Sciatic nerve (tissue), 2 donors: ENCODE data around the gene NFIA. TPM values are rescaled to one million over a fixed set of nuclear protein-coding genes. Genes with fewer than 3 reads are reported as not detected.
"Not testable (repeated sequence)": the region's sequence is repeated elsewhere in the genome, so short reads cannot be mapped to it uniquely, and the experiment has no call there.

ENCODE experiments used
- ATAC-seq: fragments of 200-7000 bp; cut with Tn5 transposase; one replicate; pipeline ENCODE4 v1.9.1; 2020; ENCODE audit warnings: mild to moderate bottlenecking, moderate library complexity
- DNase-seq: peaks from one replicate; pipeline ENCODE4 v3.0.0-alpha.2; 2020; ENCODE audit warnings: low spot score
- intact Hi-C: fragments of 100-400 bp; cut with DNase I; formaldehyde crosslinking; loops from one replicate; pipeline ENCODE4 v1.14.2; 2022
- total RNA-seq: library from RNA; stranded (reverse); fragmentation: NEBNext Ultra II Directional; extraction: Animal tissue kit (Norgen Biotek cat#: 25700); gene quantifications from one replicate; pipeline ENCODE4 v1.2.1, GENCODE V29; 2021
- donor health status: DM: no; HTN: no; CAD: no.
- donor health status: DM: no; HTN: no; CAD: no.

Gene NFIA
- total RNA-seq, 1 donor from 2014 or later, result 143 TPM

DNA sequence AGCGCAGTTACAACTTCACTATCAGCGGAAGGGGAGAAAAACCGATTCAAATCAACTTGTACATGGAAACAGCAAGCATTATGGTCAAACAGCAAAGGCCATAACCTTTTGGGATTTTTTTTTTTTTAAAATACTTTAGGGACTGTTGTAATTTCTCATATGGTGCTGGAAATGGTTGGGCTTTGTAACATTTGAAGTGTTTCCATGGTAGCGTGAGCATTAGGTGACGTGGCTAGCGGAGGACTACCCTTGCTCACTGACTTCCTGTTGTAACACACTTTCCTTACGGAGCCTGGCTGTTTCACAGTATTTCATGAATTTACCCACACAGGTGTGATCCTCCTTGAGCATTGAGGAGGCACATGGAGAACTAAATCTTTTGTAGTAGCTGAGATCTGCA, 373.0 kb downstream of the NFIA start:
- intact Hi-C loops, result loop anchor here (10.0 kb wide), 1 partner anchor 401 kb away; no protein-coding TSS in a partner anchor
- ATAC-seq (no peak), DNase-seq (no peak)

DNA sequence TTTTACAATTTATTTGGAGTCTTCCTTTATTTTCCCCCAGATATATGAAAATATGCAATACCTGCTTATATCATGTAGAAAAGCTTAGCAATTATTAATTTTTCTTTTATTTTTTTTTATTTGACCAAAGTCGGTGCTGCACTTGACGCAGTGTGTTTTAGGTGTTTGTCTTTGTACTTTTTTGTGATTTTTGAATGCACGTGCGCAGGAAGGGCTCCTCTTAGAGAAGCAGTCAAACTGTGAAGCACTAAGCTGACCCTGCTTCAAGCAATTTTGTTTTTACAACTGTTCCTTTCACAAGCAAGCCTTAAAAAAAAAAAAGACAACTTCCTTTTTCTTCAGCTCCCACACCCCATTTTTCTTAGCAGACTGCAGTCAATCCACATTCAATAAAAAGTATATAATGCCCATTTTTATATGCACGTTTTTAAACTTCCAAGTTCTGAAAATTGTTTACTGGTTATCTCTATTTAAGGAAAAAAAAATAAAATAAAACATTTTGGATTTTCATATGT, 375.2 kb downstream of the NFIA start:
- intact Hi-C loops, result loop anchor here (10.0 kb wide), 1 partner anchor 403 kb away; no protein-coding TSS in a partner anchor
- ATAC-seq, result no peak
- DNase-seq, result no peak

GRCh38 chr1:61459345-61459744, 377.0 kb downstream of the NFIA start:
- intact Hi-C loops, result loop anchor here (10.0 kb wide), 1 partner anchor 405 kb away; no protein-coding TSS in a partner anchor
- no peak for DNase-seq
- no peak for ATAC-seq

GRCh38 chr1:61460191-61460590, 377.8 kb downstream of the NFIA start:
- DNase-seq (no peak), ATAC-seq (no peak)
- intact Hi-C loops, result no loop called here

GRCh38 chr1:61461406-61462384, 379.3 kb downstream of the NFIA start:
- ATAC-seq, result peak; percentile 41
- intact Hi-C loops, result no loop called here
- no peak for DNase-seq

GRCh38 chr1:61462628-61463027, 380.3 kb downstream of the NFIA start:
- intact Hi-C loops, result no loop called here
- no peak for ATAC-seq
- no peak for DNase-seq

DNA sequence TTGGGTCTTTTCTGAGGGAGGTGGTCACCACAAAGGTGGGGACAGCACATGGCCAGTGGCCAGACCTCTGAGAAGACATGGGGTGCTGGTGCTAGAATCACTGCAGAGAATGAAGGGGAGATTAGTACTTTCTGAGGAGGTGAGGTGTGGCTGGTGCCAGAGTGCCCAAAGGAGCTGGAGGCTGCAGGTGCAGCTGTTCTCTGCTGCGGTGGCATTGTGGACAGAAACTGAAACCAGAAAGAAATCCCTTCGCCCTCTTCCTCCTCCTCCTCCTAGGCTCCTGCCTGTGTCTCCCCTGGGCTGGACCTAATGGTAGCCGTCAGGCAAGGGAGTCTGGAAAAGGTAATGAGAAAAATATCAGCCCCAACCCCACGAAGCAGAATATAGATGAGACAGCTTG, 380.9 kb downstream of the NFIA start:
- ATAC-seq, result no peak
- intact Hi-C loops, result no loop called here
- DNase-seq, result no peak

DNA sequence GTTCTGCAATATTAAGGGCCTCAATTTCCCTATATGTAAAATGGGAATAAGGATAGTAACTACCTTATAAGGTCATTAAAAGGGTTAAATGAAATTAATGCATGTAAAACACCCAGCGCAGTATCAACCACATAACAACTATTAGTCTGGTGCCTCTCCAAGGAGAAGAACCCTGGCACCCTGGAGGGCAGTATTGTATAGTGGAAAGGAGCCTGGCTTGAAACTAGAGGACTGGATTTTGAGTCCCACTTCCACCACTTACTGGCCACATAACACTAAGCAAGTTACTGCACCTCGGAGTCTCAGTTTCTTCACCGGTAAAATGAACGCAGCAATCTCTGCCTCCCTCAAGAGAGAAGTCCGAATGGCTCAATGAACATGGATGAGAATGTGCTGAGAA, 385.5 kb downstream of the NFIA start:
- ATAC-seq, intact Hi-C loops, DNase-seq: not testable (repeated sequence)

DNA sequence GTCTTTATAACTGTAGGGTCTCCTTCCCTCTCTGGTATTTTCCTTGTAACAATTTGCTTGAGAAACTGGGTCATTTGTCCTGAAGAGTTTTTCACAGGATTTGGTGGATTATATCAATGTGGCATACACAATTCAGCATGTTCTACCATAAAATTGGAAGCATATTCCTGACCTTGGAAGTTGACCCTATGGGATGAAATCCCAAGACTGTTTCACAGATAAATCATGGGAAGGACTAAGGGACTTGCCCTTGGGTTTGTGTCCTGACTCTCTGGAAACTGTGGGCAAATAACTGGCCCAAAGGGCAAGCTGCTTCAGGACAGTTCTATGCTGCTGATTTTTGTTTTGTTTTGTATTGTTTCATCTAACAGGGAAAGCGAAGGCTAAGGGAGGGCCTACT, 387.0 kb downstream of the NFIA start:
- DNase-seq, result no peak
- intact Hi-C loops, result no loop called here
- ATAC-seq, result no peak

GRCh38 chr1:61472876-61473275, 390.5 kb downstream of the NFIA start:
- ATAC-seq (no peak), DNase-seq (no peak)
- intact Hi-C loops, result no loop called here

DNA sequence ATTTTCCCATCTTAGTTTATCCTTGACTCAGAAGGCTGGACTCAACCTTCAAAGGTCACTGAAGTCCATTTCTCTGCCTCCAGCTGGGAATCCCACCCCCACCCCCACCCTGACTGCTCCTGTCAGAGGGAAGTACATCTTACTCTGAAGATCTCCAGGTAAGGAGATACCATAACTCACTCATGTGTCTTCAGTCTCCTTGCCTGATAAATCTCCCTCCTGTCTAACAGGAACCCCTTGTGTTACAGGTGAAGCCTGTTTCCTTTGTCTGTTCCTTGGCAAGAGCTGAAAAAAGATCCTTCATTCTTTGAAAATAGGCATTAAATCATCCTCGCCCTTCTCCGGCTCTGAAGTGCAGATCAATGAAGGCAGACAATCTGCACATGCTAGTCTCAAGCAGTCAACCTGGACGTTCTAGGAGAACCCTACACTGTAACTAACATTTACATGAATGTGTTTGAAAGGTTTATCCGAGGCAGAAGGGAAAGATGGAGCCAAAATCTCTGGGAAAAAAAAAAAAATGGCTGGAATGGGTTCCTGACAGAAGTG, 392.0 kb downstream of the NFIA start:
- intact Hi-C loops, result no loop called here
- no peak for ATAC-seq
- no peak for DNase-seq

DNA sequence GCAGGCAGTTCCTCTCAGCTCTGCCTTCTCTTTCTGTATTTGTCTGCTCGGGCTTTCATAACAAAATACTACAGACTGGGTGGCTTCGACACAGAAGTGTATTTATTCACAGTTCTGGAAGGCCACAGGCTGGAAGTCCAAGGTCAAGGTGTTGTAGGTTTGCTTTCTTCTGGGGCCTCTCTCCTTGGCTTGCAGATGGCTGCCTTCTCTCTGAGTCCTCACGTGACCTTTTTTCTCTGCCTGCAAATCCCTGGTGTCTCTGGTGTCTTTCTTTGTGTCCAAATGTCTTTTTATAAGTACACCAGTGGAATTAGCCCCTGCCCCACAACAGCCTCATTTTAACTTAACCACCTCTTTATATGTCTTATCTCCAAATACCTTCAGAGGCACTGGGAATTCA, 392.6 kb downstream of the NFIA start:
- no peak for ATAC-seq
- no peak for DNase-seq
- intact Hi-C loops, result no loop called here

DNA sequence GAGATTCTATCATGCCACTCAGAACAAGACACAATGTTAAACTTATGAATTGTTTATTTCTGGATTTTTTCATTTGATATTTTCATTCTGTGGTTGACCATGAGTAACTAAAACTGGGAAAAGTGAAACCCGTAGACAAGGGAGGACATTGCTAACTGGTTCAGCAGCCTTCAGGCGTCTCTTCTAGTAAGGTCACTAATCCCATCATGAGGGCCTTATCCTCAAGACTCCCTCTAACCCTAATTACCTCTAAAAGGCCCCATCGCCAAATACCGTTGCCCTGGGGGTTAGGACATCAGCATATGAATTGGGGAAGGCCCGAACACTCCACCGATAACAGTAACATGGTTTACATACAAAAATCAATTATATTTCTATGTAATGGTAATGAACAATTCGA, 394.9 kb downstream of the NFIA start:
- intact Hi-C loops, result no loop called here
- DNase-seq (no peak), ATAC-seq (no peak)

- intact Hi-C loops, result no loop called here
- DNase-seq (no peak), ATAC-seq (no peak)
These were observed 398.0 kb downstream of the NFIA start for GRCh38 chr1:61480273-61480935.

DNA sequence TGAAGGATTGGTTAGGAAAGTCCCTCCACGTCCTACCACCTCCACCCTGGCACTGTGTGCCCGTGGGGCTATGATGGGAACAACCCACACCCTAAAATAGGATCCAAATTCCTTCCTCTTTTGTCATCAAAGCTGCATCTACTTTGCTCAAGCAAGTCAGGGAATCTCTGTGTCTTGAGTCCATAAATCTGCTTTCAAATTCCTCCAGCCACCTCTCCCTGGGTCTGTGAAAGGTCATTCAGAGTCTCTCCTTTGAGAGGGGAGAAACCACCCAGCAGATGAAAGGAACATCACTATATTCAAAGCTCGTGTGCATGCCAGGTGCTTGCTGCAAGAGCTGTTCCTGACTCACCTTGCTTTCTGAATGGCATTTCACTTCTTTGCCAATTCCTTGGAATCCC, 399.0 kb downstream of the NFIA start:
- ATAC-seq, result no peak
- no peak for DNase-seq
- intact Hi-C loops, result no loop called here

GRCh38 chr1:61482170-61482734, 399.9 kb downstream of the NFIA start:
- ATAC-seq, result no peak
- no peak for DNase-seq
- intact Hi-C loops, result no loop called here

GRCh38 chr1:61486783-61487536, 404.6 kb downstream of the NFIA start:
- no peak for ATAC-seq
- intact Hi-C loops, result no loop called here
- DNase-seq, result no peak

DNA sequence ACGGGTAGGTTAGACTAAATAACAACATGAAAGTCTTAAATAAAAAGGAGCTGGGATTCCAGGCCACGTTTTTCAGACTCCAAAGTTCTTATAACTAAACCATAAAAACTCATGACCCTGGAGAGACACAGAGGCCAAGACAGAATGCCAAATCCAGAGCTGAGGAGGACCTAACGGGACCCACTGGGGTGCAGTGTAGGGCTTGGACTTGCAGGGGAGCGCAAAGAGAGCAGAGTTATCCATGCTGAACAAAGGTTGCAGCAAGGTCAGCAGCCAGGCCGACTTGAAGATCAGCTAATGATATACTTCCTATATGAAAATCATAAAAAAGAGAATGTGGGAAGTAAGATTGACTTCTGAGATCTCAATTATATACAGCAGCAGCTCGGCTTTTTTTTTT, 405.4 kb downstream of the NFIA start:
- no peak for DNase-seq
- intact Hi-C loops, result no loop called here

DNA sequence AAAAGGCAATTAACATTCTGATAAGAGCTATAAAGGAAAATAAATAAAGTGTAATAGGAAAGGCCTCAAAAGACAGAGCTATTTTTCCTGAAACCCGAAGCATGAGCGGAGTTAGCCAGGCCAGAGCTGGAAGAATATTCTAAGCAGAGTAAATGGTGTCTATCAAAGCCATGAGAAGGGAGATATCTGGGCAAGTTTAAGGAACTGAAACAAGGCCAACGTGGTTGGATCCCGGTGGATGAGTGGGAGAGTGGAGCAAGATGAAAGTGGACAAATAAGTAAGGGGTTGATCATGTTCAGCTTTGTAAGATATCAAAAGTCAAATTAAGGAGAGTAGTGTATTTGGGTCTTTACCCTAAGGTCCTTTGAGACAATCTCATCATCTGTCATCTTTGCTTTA, 408.6 kb downstream of the NFIA start:
- no peak for DNase-seq
- ATAC-seq, result peak; percentile 47
- intact Hi-C loops, result no loop called here

More for the DNA sequence above, 405.4 kb downstream of the NFIA start:
- ATAC-seq, result no peak
